NT2/D1 (cell line): ENCODE data around the gene MED16.

Source experiments
- DNase-seq: peaks from one replicate; pipeline ENCODE4 v3.0.0-alpha.2; 2011; ENCODE audit warnings: low read depth, low spot score
- H3K27me3 ChIP-seq: 2 replicates; pipeline ENCODE4 v1.6.0; 2011; ENCODE audit warnings: mild to moderate bottlenecking; ENCODE audit not compliant: insufficient read length, insufficient read depth
- H3K36me3 ChIP-seq: 2 replicates; pipeline ENCODE4 v1.6.1; 2011; ENCODE audit warnings: mild to moderate bottlenecking, low read length, mixed read lengths; ENCODE audit not compliant: insufficient read depth, insufficient read length
- H3K4me1 ChIP-seq: 2 replicates; pipeline ENCODE4 v1.5.1; 2011; ENCODE audit not compliant: insufficient read depth, insufficient read length
- H3K4me3 ChIP-seq: 2 replicates; pipeline ENCODE4 v1.5.1; 2011; ENCODE audit warnings: low read depth; ENCODE audit not compliant: insufficient read length
- H3K9ac ChIP-seq: 2 replicates; pipeline ENCODE4 v1.6.0; 2011; ENCODE audit warnings: low read depth; ENCODE audit not compliant: insufficient read length
- H3K9me3 ChIP-seq: 2 replicates; pipeline ENCODE4 v1.5.1; 2011; ENCODE audit warnings: mild to moderate bottlenecking, low read length; ENCODE audit not compliant: insufficient read depth
- SUZ12 ChIP-seq: IDR thresholded peaks from 2 replicates; pipeline ENCODE4 v1.6.1; 2011; ENCODE audit not compliant: insufficient read length, insufficient read depth; ENCODE audit errors: extremely low read depth
- YY1 ChIP-seq: IDR thresholded peaks from 2 replicates; pipeline ENCODE4 v1.6.1; 2011; ENCODE audit not compliant: insufficient read length, insufficient read depth
- ZNF274 ChIP-seq: IDR thresholded peaks from 2 replicates; pipeline ENCODE4 v1.6.1; 2011; ENCODE audit warnings: mild to moderate bottlenecking, low read depth, low read length

MED16 gene

DNA sequence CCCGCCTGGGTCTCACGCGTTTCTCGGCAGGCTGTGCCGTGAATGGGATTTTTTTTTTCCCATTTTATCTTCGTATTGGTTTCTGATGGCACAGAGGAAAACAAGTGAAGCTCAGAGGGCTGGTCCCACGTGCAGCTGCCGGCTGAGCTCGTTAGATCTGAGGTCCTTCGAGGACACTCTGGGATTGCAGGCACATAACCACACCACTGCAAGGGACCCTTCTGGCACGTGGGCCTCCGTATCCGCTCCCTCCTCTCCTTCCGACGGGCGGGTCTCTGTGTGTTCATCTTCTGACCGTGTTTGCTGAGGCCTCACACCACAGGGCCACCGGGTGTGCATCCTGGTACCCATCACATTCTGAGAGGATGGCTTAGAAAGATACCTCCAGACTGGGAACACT, 16.9 kb downstream of the MED16 start:
- Histone ChIP-seq H3K27me3 (no peaks in the 10 kb centered on the region), H3K36me3 (peaks cover 51% of the 10 kb centered on the region), H3K4me3 (no peak overlapping the region), H3K4me1 (peaks cover 6% of the 10 kb centered on the region), H3K9ac (no peak overlapping the region), H3K9me3 (no peaks in the 10 kb centered on the region)
- no peak for DNase-seq
- no peak for TF ChIP-seq ZNF274
- no peak for TF ChIP-seq YY1
- no peak for TF ChIP-seq SUZ12

DNA sequence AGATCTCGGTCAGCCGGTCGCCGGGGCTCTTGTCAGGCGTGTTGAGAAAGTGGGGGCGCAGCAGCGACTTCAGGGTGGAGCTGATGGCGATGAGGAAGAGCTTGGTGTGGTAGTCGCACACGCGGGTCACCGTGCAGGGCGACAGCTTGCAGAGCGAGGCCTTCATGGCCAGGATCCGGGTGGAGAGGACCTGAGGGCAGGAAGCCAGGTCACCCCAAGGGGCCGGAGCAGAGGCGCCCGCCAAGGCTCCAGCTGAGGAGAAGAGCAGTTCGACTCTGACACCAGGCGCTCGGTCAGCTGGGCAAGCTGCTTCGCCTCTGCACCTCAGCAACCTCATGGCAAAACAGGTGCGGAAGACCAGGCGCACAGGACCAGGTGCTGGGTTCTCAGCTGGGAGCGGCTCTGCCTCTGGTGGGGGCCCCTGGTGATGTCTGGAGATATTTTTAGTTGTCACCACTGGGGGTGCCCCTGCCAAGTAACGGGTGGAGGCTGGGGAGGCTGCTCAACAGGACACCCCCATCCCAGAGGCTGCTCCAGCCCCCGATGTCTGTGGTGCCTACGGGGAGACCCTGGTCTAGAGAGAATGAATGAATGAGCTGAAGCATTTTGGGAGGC, 17.6 kb downstream of the MED16 start:
- Histone ChIP-seq H3K27me3 (no peaks in the 10 kb centered on the region), H3K9ac (no peak overlapping the region), H3K36me3 (peaks cover 55% of the 10 kb centered on the region), H3K4me3 (no peak overlapping the region), H3K9me3 (no peaks in the 10 kb centered on the region), H3K4me1 (peaks cover 8% of the 10 kb centered on the region)
- no peak for DNase-seq
- no peak for TF ChIP-seq ZNF274
- no peak for TF ChIP-seq YY1
- no peak for TF ChIP-seq SUZ12

DNA sequence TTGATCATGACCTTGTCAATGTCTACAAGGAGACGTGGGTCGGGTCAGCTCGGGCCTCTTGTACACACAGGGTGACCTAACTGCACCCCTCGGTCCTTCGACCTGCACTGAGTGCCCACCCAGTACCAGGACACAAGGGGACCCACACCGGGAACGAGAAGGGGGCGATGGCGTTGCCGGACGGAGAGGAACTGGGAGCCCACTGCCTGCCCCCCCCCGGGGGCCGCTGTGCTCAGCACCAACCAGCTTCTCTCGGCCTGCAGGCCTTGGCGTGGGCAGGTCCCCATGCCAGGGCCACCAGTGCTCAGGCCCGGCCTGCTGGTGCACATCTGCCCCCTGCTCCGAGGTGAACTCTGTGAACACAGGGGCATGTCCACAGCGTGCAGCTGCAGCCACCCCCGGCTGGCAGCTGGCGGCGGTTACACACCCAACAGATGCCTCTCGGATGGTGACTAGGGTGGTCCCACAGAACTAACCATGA, 19.4 kb downstream of the MED16 start:
- Histone ChIP-seq H3K27me3 (no peaks in the 10 kb centered on the region), H3K36me3 (peaks cover 56% of the 10 kb centered on the region), H3K9me3 (no peaks in the 10 kb centered on the region), H3K4me3 (no peak overlapping the region), H3K4me1 (peaks cover 17% of the 10 kb centered on the region), H3K9ac (peak overlapping the region; percentile 9)
- TF ChIP-seq YY1: no peak
- no peak for TF ChIP-seq ZNF274
- TF ChIP-seq SUZ12: no peak
- DNase-seq: no peak

GRCh38 chr19:873084-873483, 19.9 kb downstream of the MED16 start:
- H3K9ac ChIP-seq: no peak overlapping the region
- H3K36me3 ChIP-seq: peaks cover 61% of the 10 kb centered on the region
- peak; percentile 62 for DNase-seq
- TF ChIP-seq YY1 (no peak), SUZ12 (no peak), ZNF274 (no peak)
- H3K9me3 ChIP-seq: no peaks in the 10 kb centered on the region
- H3K27me3 ChIP-seq: no peaks in the 10 kb centered on the region
- no peak overlapping the region for H3K4me3 ChIP-seq
- H3K4me1 ChIP-seq: peaks cover 22% of the 10 kb centered on the region

- peak overlapping the region; percentile 33 for H3K9ac ChIP-seq
- peaks cover 29% of the 10 kb centered on the region for H3K4me1 ChIP-seq
- H3K36me3 ChIP-seq: peaks cover 68% of the 10 kb centered on the region
- H3K9me3 ChIP-seq: no peaks in the 10 kb centered on the region
- peak; percentile 76 for DNase-seq
- H3K4me3 ChIP-seq: no peak overlapping the region
- H3K27me3 ChIP-seq: no peaks in the 10 kb centered on the region
- no peak for TF ChIP-seq ZNF274
These were observed 20.6 kb downstream of the MED16 start for GRCh38 chr19:872266-872951.

GRCh38 chr19:871446-872265, 21.3 kb downstream of the MED16 start:
- DNase-seq: no peak
- no peaks in the 10 kb centered on the region for H3K27me3 ChIP-seq
- peaks cover 33% of the 10 kb centered on the region for H3K4me1 ChIP-seq
- H3K9ac ChIP-seq: peak overlapping the region; percentile 33
- H3K4me3 ChIP-seq: no peak overlapping the region
- peaks cover 62% of the 10 kb centered on the region for H3K36me3 ChIP-seq
- H3K9me3 ChIP-seq: no peaks in the 10 kb centered on the region
- TF ChIP-seq ZNF274: no peak
- TF ChIP-seq SUZ12: no peak
- TF ChIP-seq YY1: no peak

DNA sequence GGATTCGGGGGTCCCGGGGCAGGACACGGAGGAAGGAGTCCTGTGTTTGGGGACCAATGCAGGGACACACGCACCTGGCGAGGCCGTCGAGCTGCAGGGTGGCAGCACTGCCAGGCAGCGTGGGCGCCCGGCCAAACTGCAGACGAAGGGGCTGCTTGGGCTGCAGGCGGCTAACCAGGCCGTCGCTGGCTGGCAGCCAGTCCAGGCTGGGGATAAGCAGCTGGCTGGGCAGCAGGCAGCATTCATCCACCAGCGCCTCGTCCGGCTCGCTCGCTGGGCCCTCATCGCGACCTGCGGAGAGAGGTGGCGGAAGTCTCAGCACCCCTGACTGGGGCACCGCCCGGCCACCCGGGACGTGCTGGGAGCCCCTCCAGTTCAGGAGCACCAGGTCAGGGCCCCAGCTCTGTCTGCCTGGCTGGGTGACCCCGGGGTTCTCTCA, 22.0 kb downstream of the MED16 start:
- Histone ChIP-seq H3K4me3 (no peak overlapping the region), H3K9ac (no peak overlapping the region), H3K27me3 (no peaks in the 10 kb centered on the region), H3K4me1 (peaks cover 33% of the 10 kb centered on the region), H3K36me3 (peaks cover 56% of the 10 kb centered on the region), H3K9me3 (no peaks in the 10 kb centered on the region)
- TF ChIP-seq SUZ12 (no peak), YY1 (no peak)
- no peak for DNase-seq
